ENCODE data around the gene DCP1A.
A peak's percentile ranks its signal among the peaks of the same experiment; 100 is the strongest.
"Not testable (repeated sequence)": the region's sequence is repeated elsewhere in the genome, so short reads cannot be mapped to it uniquely, and the experiment has no call there.

Gene DCP1A
- total RNA-seq, result 26.3 to 255 (median 41.4) reads per million in 17 experiments

DNA sequence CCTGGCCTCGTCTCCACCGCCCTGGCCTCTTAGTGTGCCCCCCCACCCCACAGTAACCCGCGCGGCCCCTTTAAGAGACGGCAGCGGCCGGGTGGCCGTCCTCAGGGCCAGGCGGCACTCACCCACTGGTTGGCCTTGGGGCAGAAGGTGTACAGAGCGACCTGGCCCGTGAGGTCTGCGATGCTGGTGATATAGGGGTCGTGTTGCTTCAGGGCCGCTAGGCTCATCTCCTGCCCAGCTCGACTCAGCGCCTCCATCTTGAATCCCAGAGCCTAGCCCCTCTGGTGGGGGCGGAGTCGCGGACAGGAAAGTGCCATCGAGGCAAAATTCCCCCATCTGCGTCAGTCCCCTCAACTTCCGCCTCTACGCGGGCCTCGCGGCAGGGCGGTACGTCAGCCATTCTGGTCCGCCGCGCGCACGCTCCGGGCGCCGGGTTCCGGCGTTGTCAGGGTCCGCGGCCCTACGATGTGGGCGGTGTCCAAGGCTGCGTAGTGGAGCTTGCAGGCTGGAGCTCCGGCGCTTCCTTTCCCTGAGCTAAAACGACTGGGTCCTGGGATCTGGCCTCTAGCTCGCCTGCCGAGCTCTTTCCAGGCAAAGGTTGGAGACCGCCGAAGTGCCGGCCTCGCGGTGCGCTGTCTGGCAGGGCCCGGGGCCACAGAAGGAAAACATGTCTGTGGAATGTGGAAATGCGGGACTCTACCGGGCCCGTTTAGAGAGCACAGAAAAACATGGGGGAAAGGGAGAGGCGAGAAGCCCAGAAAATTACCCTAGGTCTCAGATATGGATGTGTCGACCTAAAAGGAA is at the start of gene DCP1A:
DCP1A (minus strand) TSS at position 283 of the 804 bp plus-strand sequence; CDS start at position 257, 26 bp downstream.
- peak; percentile 97 to 98 (median 98) for DNase-seq

DNA sequence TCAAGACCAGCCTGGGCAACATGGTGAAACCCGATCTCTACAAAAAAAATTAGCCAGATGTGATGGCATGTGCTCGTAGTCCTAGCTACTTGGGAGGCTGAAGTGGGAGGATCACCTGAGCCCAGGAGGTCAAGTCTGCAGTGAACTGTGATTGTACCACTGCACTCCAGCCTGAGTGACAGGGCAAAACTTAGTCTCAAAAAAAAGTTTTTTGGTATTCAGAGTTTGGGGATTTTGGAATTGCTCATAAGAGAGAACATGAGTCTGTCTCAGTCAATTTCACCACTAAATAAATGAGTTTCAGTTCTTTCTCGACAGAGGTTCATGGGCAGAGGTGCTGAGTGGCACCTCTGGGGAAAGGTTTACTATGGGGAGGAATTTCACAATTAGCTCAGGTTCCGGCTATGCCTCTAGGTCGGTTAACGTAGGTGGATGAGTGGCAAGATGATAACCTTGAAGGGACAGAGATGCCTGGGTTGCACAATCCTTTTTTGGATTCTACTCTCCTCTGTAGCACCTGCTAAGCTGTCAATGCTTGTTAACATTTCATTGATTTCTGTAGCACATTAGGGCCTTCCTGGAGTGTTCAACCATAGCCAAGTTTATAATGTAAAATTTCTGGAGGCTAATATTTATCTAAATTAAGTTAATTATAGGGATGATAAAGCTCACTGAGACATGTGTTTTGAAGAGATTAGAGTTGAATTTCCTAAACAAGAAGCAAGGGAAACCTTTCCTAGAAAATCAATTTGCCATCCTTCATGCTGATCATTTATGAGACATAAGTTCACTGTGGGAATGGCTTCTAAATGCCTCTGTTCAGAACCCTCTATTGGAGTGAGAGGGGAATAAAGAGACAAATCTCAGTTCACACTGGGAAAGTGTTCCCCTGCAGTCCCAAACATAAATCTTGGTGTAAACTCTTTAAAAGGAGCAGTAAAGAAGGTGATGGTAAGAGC is 37.4 kb upstream of the DCP1A start:
- DNase-seq, result no peak

DNA sequence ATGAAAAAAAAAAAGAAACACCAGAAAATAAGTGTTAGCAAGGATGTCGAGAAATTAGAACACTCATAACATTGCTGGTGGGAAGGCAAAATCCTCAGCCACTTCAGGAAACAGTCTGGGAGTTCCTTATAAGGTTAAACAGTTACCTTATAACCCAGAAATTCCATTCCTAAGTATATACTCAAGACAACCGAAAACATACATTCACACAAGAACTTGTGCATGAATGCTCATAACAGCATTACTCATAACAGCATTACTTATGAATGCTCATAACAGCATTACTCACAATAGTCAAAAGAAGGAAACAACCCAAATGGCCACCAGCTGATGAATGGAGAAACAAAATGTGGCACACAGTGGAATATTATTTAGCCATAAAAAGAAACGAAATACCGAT is 34.8 kb upstream of the DCP1A start:
- peak in 1 of 4 experiments; percentile 2 for DNase-seq

GRCh38 chr3:53380306-53380705 is 33.0 kb upstream of the DCP1A start:
- no peak for DNase-seq

- DNase-seq, result peak in 1 of 4 experiments; percentile 9
Observed at GRCh38 chr3:53379898-53380297, 32.6 kb upstream of the DCP1A start.

- DNase-seq, result no peak
Observed at GRCh38 chr3:53377794-53378193, 30.5 kb upstream of the DCP1A start.

GRCh38 chr3:53376679-53377078 is 29.3 kb upstream of the DCP1A start:
- DNase-seq, result no peak

GRCh38 chr3:53375019-53375418 is 27.7 kb upstream of the DCP1A start:
- peak; percentile 79 to 90 (median 84) for DNase-seq

DNA sequence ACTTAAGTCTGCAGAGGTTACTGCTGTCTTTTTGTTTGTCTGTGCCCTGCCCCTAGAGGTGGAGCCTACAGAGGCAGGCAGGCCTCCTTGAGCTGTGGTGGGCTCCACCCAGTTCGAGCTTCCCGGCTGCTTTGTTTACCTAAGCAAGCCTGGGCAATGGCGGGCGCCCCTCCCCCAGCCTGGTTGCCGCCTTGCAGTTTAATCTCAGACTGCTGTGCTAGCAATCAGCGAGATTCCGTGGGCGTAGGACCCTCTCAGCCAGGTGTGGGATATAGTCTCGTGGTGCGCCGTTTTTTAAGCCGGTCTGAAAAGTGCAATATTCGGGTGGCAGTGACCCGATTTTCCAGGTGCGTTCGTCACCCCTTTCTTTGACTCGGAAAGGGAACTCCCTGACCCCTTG is 23.4 kb upstream of the DCP1A start:
- not testable (repeated sequence) for DNase-seq

DNA sequence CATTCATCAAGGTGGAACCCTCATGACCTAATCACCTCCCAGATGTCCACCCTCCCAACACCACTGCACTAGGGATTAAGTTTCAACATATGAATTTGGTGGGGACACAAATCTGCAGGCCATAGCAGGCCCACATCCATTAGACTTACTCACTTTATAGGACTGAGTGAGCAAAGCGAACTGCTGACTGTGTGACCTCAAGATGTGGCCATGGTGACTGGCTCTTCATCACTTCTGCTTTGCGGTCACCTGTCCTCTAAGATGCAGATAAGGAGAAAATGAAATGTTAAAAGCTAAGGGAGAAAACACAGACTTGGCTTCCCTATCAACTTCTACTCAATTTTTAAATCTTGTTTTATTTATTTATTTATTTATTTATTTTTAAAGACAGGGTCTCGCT is 14.5 kb upstream of the DCP1A start:
- DNase-seq, result peak in 3 of 4 experiments; percentile 11 to 30 (median 19)

- peak in 3 of 4 experiments; percentile 11 to 59 (median 39) for DNase-seq
Observed at GRCh38 chr3:53357458-53357857, 10.1 kb upstream of the DCP1A start.

GRCh38 chr3:53354945-53355498 is 7.7 kb upstream of the DCP1A start:
- DNase-seq, result no peak

DNA sequence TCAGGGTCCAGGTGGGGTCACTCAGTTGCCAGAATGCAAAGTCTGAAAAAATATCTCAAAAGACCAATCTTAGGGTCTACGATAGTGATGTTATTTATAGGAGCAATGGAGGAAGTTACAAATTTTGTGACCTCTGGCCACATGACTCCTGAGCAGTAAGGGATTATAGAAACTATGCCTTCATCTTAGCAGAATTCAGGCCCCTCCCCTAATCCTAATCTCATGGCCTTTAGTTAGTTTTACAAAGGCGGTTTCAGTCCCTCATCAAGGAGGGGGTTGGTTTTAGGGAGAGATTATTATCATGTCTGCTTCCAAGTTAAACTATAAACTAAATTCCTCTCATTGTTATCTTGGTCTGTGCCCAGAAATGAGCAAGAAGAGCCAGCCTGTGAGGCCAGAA is 5.9 kb upstream of the DCP1A start:
- no peak for DNase-seq

GRCh38 chr3:53350652-53351051 is 3.3 kb upstream of the DCP1A start:
- peak; percentile 58 to 84 (median 81) for DNase-seq

GRCh38 chr3:53348118-53348517 is 775 bp upstream of the DCP1A start:
- not testable (repeated sequence) for DNase-seq

DNA sequence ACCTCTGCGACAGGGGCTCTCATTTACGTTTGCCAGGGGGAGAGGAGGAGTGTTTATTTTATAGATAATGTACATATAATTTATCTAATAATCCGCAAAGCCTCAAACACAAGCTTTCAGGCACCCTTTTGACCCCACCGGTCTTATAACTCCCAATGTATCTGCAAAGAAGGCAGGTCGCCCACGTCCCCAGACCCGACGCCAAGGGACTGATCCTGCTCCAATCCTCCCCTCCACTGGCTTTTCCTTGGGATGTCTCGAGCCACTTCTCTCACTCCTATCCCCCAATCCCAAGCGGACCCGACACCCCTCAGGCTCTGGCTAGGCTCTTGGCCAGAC is 452 bp downstream of the DCP1A start:
- peak in 3 of 4 experiments; percentile 35 to 54 (median 43) for DNase-seq

- peak in 2 of 4 experiments; percentile 8 to 21 for DNase-seq
Observed at GRCh38 chr3:53346514-53346913, 829 bp downstream of the DCP1A start.

- DNase-seq, result no peak
Observed at GRCh38 chr3:53342353-53342752, 5.0 kb downstream of the DCP1A start.

- no peak for DNase-seq
Observed at GRCh38 chr3:53337167-53337940, 10.0 kb downstream of the DCP1A start.

DNA sequence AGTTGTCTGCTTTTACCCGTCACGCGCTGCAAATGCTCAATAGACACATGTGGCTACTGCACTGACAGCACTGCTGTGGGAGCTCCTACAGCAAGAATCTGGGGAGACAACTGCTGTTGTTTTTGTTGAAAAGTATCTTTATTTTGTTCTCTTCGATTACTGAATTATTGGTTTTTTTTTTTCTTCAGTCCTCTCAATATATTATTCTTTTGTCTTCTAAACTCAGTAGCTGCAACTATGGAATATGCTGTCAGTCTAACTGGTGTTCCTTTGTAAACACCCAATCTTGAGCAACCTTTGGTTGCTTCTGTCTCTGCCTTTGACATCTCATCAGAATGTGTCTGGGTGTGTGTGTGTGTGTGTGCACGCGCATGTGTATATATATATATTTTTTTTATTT is 12.6 kb downstream of the DCP1A start:
- DNase-seq, result no peak

GRCh38 chr3:53331871-53332270 is 15.5 kb downstream of the DCP1A start:
- DNase-seq, result no peak

GRCh38 chr3:53329897-53330296 is 17.4 kb downstream of the DCP1A start:
- no peak for DNase-seq

Measured in suppressor macrophage (primary cell).